Aorta (tissue), 5 donors: Measurements from ENCODE around the gene DSCAM. TPM values are rescaled to one million over a fixed set of nuclear protein-coding genes. Genes with fewer than 3 reads are reported as not detected.
A peak's percentile ranks its signal among the peaks of the same experiment; 100 is the strongest.

ENCODE experiments used
- ATAC-seq: fragments of 200-7000 bp; cut with Tn5 transposase; one replicate; pipeline ENCODE4 v1.9.1; 2022; ENCODE audit warnings: moderate library complexity; ENCODE audit not compliant: low FRiP score
- DNase-seq, 2 donors: peaks; one replicate each; pipeline ENCODE4 v3.0.0-alpha.2; 2020
- H3K27ac ChIP-seq, 2 donors: one replicate each; pipeline ENCODE4 v1.5.1; 2013; ENCODE audit warnings: low read length in 2 of 2, mild to moderate bottlenecking in 2 of 2, moderate library complexity in 2 of 2, control low read depth in 1 of 2, inconsistent platforms in 1 of 2, low read depth in 1 of 2
- H3K27me3 ChIP-seq, 2 donors: one replicate each; pipeline ENCODE4 v1.6.1; 2013; ENCODE audit warnings: control low read depth in 1 of 2, low read length in 1 of 2, mild to moderate bottlenecking in 1 of 2, moderate library complexity in 1 of 2; ENCODE audit not compliant: insufficient read depth in 2 of 2, control insufficient read depth in 1 of 2
- H3K36me3 ChIP-seq, 2 donors: one replicate each; pipeline ENCODE4 v1.6.1; 2013; ENCODE audit warnings: control low read depth in 1 of 2, low read length in 1 of 2, mild to moderate bottlenecking in 1 of 2; ENCODE audit not compliant: insufficient read depth in 2 of 2, control insufficient read depth in 1 of 2
- H3K4me1 ChIP-seq, 2 donors: one replicate each; pipeline ENCODE4 v1.6.1; 2013; ENCODE audit warnings: low read length in 2 of 2, control low read depth in 1 of 2, mild to moderate bottlenecking in 1 of 2, moderate library complexity in 1 of 2; ENCODE audit not compliant: insufficient read depth in 2 of 2, control insufficient read depth in 1 of 2
- H3K4me3 ChIP-seq, 2 donors: one replicate each; pipeline ENCODE4 v1.5.1; 2013; ENCODE audit warnings: low read length in 2 of 2, control low read depth in 1 of 2, mild to moderate bottlenecking in 1 of 2
- H3K9me3 ChIP-seq: one replicate; pipeline ENCODE4 v1.6.1; 2013; ENCODE audit warnings: mild to moderate bottlenecking, low read length; ENCODE audit not compliant: control insufficient read depth
- WGBS, 2 donors: extraction: QIAGEN DNeasy Blood & Tissue Kit; methylation state at CpG; one replicate each; pipeline ENCODE4 v1.1.7; 2013; 5-methylcytosine and 5-hydroxymethylcytosine counted together
- intact Hi-C, 2 donors: fragments of 100-400 bp; cut with DNase I; formaldehyde crosslinking; loops; one replicate each; pipeline versions ENCODE4 v1.14.2 to v1.15.0; 2022
- polyA plus RNA-seq, 2 donors: library from polyadenylated mRNA; stranded (reverse); fragments of 200-250 nt; gene quantifications; one replicate each; pipeline ENCODE4 v1.2.3, GENCODE V29; 2013
- total RNA-seq, 2 donors: library from RNA; stranded (reverse); fragmentation: NEBNext Ultra II Directional; extraction: Animal tissue kit (Norgen Biotek cat#: 25700); gene quantifications; one replicate each; pipeline ENCODE4 v1.2.1, GENCODE V29; 2021
- donor health status: healthy with polysubstance abuse.
- donor health status: Bipolar disorder and iron deficiency.
- donor health status: DM: no; HTN: no; CAD: no.
- donor health status: DM: no; HTN: no; CAD: no.
- donor health status: DM: yes; HTN: yes; CAD: no.

DSCAM gene
- total and polyA plus RNA-seq, 4 donors = not detected

- no peak for DNase-seq
- 22 to 36% methylated on average over 4 of the region's 4 CpGs for WGBS, 2 donors
- intact Hi-C loops = no loop called here
- Histone ChIP-seq H3K9me3 (peaks cover 1% of the 10 kb centered on the region), H3K4me1 (no peaks in the 10 kb centered on the region), H3K36me3 (no peaks in the 10 kb centered on the region), H3K27ac (no peak overlapping the region), H3K4me3 (no peak overlapping the region), H3K27me3 (no peaks in the 10 kb centered on the region)
- ATAC-seq = peak; percentile 31
These were observed 157.1 kb downstream of the DSCAM start for GRCh38 chr21:40689840-40690360.

DNA sequence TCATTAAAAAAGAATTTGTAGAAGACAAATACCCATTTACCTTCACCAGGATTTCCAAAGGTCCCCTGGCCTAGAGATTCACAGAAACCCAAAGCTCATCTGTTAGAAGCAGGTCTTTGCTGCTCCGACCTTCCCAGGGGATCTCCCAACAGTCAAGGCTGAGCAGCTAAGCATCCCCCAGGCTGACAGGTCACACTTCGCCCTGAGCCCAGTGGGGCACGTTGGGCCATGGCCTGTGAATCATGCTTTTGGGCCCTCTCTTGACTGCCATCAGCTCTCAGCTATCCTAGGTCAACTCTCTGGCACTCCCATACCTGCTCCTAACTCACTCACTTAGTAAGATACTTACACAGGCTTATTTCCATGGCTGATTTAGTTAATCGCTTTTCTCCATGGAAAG is 157.7 kb downstream of the DSCAM start:
- no peak for DNase-seq
- Histone ChIP-seq H3K4me3 (no peak overlapping the region), H3K36me3 (no peaks in the 10 kb centered on the region), H3K9me3 (peaks cover 1% of the 10 kb centered on the region), H3K27ac (no peak overlapping the region), H3K27me3 (no peaks in the 10 kb centered on the region), H3K4me1 (no peaks in the 10 kb centered on the region)
- ATAC-seq = no peak
- 78 to 80% methylated on average over 4 of the region's 4 CpGs for whole genome bisulfite sequencing, 2 donors
- intact Hi-C loops = no loop called here

- intact Hi-C loops = no loop called here
- Histone ChIP-seq H3K27ac (no peak overlapping the region), H3K9me3 (no peaks in the 10 kb centered on the region), H3K4me3 (no peak overlapping the region), H3K4me1 (no peaks in the 10 kb centered on the region), H3K36me3 (no peaks in the 10 kb centered on the region), H3K27me3 (no peaks in the 10 kb centered on the region)
- WGBS, 2 donors = 30 to 40% methylated on average over 5 of the region's 5 CpGs
- DNase-seq (no peak), ATAC-seq (no peak)
These were observed 158.7 kb downstream of the DSCAM start for GRCh38 chr21:40688106-40688864.

DNA sequence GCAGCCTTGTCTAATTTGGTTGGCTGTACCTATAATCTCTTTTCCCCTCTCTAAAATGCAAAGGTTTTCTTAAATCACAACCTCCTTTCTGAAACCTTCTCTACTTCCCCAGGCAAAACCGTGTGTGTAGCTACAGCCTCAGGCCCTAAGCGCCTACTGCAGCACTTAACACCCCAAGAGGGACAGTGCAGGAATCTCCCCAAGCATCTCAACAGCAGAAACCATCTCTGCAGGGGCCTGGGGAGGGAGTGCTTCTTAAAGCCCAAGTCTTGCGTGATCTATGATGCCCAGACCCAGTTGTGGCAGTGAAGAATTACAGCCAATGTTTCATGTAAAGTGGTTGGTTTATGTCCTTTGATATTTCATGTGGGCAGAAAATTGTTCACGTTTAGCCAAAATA is 159.3 kb downstream of the DSCAM start:
- no peak for DNase-seq
- H3K27me3 ChIP-seq = no peaks in the 10 kb centered on the region
- H3K9me3 ChIP-seq = no peaks in the 10 kb centered on the region
- no peak overlapping the region for H3K27ac ChIP-seq
- intact Hi-C loops = no loop called here
- 52% methylated on average over 4 of the region's 4 CpGs for WGBS, 2 donors
- no peak overlapping the region for H3K4me3 ChIP-seq
- no peak for ATAC-seq
- no peaks in the 10 kb centered on the region for H3K36me3 ChIP-seq
- H3K4me1 ChIP-seq = no peaks in the 10 kb centered on the region

GRCh38 chr21:40686526-40686925 is 160.4 kb downstream of the DSCAM start:
- intact Hi-C loops = no loop called here
- WGBS, 2 donors = 66 to 83% methylated on average over 5 of the region's 5 CpGs
- ATAC-seq (no peak), DNase-seq (no peak)
- no peaks in the 10 kb centered on the region for H3K36me3 ChIP-seq
- no peak overlapping the region for H3K4me3 ChIP-seq
- no peaks in the 10 kb centered on the region for H3K9me3 ChIP-seq
- no peak overlapping the region for H3K27ac ChIP-seq
- no peaks in the 10 kb centered on the region for H3K4me1 ChIP-seq
- H3K27me3 ChIP-seq = no peaks in the 10 kb centered on the region

DNA sequence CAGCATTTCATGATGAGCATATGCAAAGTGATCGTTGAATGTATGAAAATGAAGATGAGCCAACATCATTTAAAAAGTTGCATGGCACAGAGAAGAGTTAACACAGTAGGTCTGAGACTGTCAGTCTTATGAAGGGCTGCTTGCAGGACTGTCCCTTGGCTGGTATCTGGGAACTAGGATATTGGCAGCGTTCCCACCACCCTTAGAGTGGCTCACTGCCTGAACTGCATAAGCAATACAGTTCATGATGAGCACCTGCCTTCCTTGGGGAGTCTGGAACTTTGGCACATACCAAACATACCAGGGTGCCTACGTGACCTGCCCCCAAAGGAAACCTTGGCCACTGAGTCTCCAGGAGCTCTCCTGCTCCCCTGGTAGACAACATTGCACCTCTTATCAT is 161.8 kb downstream of the DSCAM start:
- Histone ChIP-seq H3K36me3 (no peaks in the 10 kb centered on the region), H3K27ac (no peak overlapping the region), H3K9me3 (no peaks in the 10 kb centered on the region), H3K27me3 (no peaks in the 10 kb centered on the region), H3K4me1 (no peaks in the 10 kb centered on the region), H3K4me3 (no peak overlapping the region)
- intact Hi-C loops = no loop called here
- DNase-seq = no peak
- 47 to 55% methylated on average over 3 of the region's 3 CpGs for WGBS, 2 donors
- ATAC-seq = no peak

DNA sequence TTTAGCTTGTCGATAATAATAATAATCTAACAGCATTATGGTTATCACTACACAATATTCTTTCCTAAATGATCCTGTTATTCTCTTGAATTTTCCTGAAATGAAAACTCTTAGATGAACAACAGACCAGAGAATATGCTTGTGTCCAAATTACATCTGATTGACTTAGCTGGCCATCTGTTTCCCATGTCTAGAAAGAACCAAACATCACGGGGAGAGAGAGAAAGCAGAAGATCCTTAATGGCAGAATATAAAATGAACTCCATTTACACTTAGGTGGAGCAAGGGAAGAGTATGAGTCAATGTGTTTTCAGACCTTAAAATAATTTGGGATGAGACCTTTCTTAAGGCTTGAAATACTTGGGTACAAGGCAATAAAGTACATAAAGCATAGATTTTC is 162.2 kb downstream of the DSCAM start:
- no peak overlapping the region for H3K4me3 ChIP-seq
- no peak for DNase-seq
- H3K9me3 ChIP-seq = no peaks in the 10 kb centered on the region
- no peak for ATAC-seq
- H3K27ac ChIP-seq = no peak overlapping the region
- no peaks in the 10 kb centered on the region for H3K36me3 ChIP-seq
- no peaks in the 10 kb centered on the region for H3K27me3 ChIP-seq
- WGBS, 2 donors = 71 to 85% methylated on average over 2 of the region's 2 CpGs
- no peaks in the 10 kb centered on the region for H3K4me1 ChIP-seq
- intact Hi-C loops = no loop called here

- Histone ChIP-seq H3K27ac (no peak overlapping the region), H3K4me3 (no peak overlapping the region), H3K9me3 (peaks cover 1% of the 10 kb centered on the region), H3K4me1 (no peaks in the 10 kb centered on the region), H3K27me3 (no peaks in the 10 kb centered on the region), H3K36me3 (no peaks in the 10 kb centered on the region)
- WGBS, 2 donors = 67 to 70% methylated on average over 5 of the region's 5 CpGs
- no peak for DNase-seq
- intact Hi-C loops = no loop called here
- no peak for ATAC-seq
These were observed 163.6 kb downstream of the DSCAM start for GRCh38 chr21:40683349-40683748.

DNA sequence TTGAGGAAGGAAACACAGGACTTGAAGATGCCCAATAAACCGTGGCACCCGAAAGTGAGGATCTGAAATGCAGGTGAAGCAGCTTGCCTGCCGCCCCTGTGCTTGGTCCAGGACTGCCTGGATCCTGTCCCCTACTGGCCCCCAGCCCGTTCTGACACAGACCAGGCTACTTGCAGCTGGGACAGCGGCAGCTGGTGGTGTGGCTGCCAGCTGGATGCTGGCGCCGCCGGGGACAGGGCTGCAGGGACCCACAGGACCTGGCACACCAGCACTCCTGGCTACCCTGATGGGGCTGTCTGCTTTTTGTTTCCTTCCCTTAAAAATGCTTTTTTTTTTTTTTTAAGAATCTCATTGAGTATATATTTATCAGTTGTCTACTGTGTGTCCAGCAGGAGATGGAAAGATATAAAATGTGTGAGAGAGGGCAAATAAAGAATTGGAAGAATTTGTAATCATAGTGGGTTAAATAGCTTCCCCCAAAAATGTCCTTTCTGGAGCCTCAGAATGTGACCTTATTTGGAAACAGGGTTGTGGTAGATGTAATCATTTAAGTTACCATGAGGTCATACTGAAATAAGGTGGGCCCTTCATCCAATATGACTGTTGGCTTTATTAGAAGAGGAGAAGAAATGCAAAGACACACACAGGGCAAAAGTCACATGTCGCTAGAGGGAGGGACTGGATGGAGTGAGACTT is 165.6 kb downstream of the DSCAM start:
- H3K9me3 ChIP-seq = peaks cover 1% of the 10 kb centered on the region
- no peaks in the 10 kb centered on the region for H3K36me3 ChIP-seq
- DNase-seq (no peak), ATAC-seq (no peak)
- no peaks in the 10 kb centered on the region for H3K4me1 ChIP-seq
- intact Hi-C loops = no loop called here
- H3K4me3 ChIP-seq = no peak overlapping the region
- no peak overlapping the region for H3K27ac ChIP-seq
- H3K27me3 ChIP-seq = no peaks in the 10 kb centered on the region
- 39 to 44% methylated on average over 9 of the region's 9 CpGs for WGBS, 2 donors
